HCT116 (cell line): ENCODE measurements around the gene MRPS17. TPM values are rescaled to one million over a fixed set of nuclear protein-coding genes. Genes with fewer than 3 reads are reported as not detected.

Experiments
- ATAC-seq: fragments of 200-7000 bp; cut with Tn5 transposase; 2 replicates; pipeline ENCODE4 v1.9.1; 2020; ENCODE audit warnings: mild to moderate bottlenecking, moderate library complexity
- BruUV-seq: library from RNA; stranded (reverse); fragments of 400-500 nt; replicated peaks from 2 replicates; lab custom pipeline; 2021; lab: Mats Ljungman, UMichigan
- CTCF ChIA-PET: fragments of 300-600 bp; sonication (Branson Sonifier 250); formaldehyde crosslinking; loops from one replicate; lab custom pipeline; 2021; ENCODE audit warnings: antibody characterized with exemption; lab: Charles Lee
- POLR2A ChIA-PET: fragments of 300-600, 350-600 bp; sonication (Branson Sonifier 250); formaldehyde crosslinking; loops from one replicate; lab custom pipeline; 2021; ENCODE audit warnings: antibody characterized with exemption; lab: Charles Lee
- RAD21 ChIA-PET, 2 experiments: fragments of 300-600 bp; sonication (Branson Sonifier 250); formaldehyde crosslinking; loops; one replicate each; lab custom pipeline; 2023; ENCODE audit warnings: low total read pairs in 2 of 2; ENCODE audit not compliant: uncharacterized antibody in 2 of 2, unreplicated experiment in 2 of 2, low non-redundant PET in 1 of 2; lab: Charles Lee
- DNase-seq: peaks from one replicate; pipeline ENCODE4 v3.0.0-alpha.2; 2010; ENCODE audit warnings: low read depth, low spot score
- H2AFZ ChIP-seq: fragments of 200-600 bp; shearing (Covaris generic), sonication (generic); 2 replicates; pipeline ENCODE4 v1.6.1; 2017; ENCODE audit warnings: low read depth, mixed run types, mixed read lengths, antibody characterized with exemption, low read length; ENCODE audit not compliant: poor library complexity, severe bottlenecking
- H3K27ac ChIP-seq: 2 replicates; pipeline ENCODE4 v1.5.1; 2012; ENCODE audit warnings: low read depth, low read length
- H3K27me3 ChIP-seq: fragments of 200-600 bp; sonication (generic); 2 replicates; pipeline ENCODE4 v1.6.1; 2016; ENCODE audit warnings: mixed run types, low read length, mixed read lengths; ENCODE audit not compliant: insufficient read depth
- H3K36me3 ChIP-seq, 2 experiments: fragments of 200-500 bp in 1 of 2; fragments of 200-600 bp in 1 of 2; sonication (Bioruptor generic) in 1 of 2; sonication (generic) in 1 of 2; 2 replicates each; pipeline versions ENCODE4 v1.5.1 to v1.6.1; 2014 to 2016; ENCODE audit warnings: low read length in 2 of 2, inconsistent platforms in 1 of 2, mixed read lengths in 1 of 2, mixed run types in 1 of 2; ENCODE audit not compliant: insufficient read depth in 2 of 2, control insufficient read depth in 1 of 2
- H3K4me1 ChIP-seq, 2 experiments: fragments of 200-600 bp in 1 of 2; sonication (generic) in 1 of 2; 2 replicates each; pipeline versions ENCODE4 v1.5.1 to v1.6.1; 2012 to 2017; ENCODE audit warnings: low read length in 2 of 2, inconsistent platforms in 1 of 2, mild to moderate bottlenecking in 1 of 2, mixed read lengths in 1 of 2, mixed run types in 1 of 2, moderate library complexity in 1 of 2; ENCODE audit not compliant: insufficient read depth in 2 of 2, control insufficient read depth in 1 of 2
- H3K4me2 ChIP-seq: fragments of 200-600 bp; sonication (generic); 2 replicates; pipeline ENCODE4 v1.6.1; 2017; ENCODE audit warnings: mixed run types, low read length, mixed read lengths
- H3K4me3 ChIP-seq, 2 experiments: fragments of 200-600 bp in 1 of 2; sonication (generic) in 1 of 2; replicated peaks in 1 of 2; 2 replicates each; pipeline ENCODE4 v1.5.1; 2011 to 2016; ENCODE audit warnings: low read length in 2 of 2, control low read depth in 1 of 2, low read depth in 1 of 2, mild to moderate bottlenecking in 1 of 2, mixed read lengths in 1 of 2, mixed run types in 1 of 2
- H3K79me2 ChIP-seq: fragments of 200-600 bp; sonication (generic); 2 replicates; pipeline ENCODE4 v1.6.1; 2017; ENCODE audit warnings: mild to moderate bottlenecking, mixed run types, low read length, moderate library complexity, mixed read lengths; ENCODE audit not compliant: insufficient read depth
- H3K9ac ChIP-seq: fragments of 200-600 bp; sonication (generic); 2 replicates; pipeline ENCODE4 v1.6.1; 2016; ENCODE audit warnings: low read length, mixed read lengths
- H3K9me2 ChIP-seq: fragments of 200-600 bp; sonication (generic), shearing (Covaris generic); 2 replicates; pipeline ENCODE4 v1.6.1; 2017; ENCODE audit warnings: mixed run types, mild to moderate bottlenecking, moderate library complexity; ENCODE audit not compliant: insufficient read depth
- H3K9me3 ChIP-seq, 2 experiments: fragments of 200-500 bp in 1 of 2; fragments of 200-600 bp in 1 of 2; sonication (Bioruptor generic) in 1 of 2; sonication (generic) in 1 of 2; 2 replicates each; pipeline ENCODE4 v1.6.1; 2014 to 2017; ENCODE audit warnings: low read length in 2 of 2, mixed read lengths in 2 of 2, inconsistent platforms in 1 of 2, low read depth in 1 of 2, mild to moderate bottlenecking in 1 of 2, mixed run types in 1 of 2, moderate library complexity in 1 of 2; ENCODE audit not compliant: control insufficient read depth in 1 of 2, insufficient read depth in 1 of 2
- H4K20me1 ChIP-seq: fragments of 200-600 bp; sonication (generic), shearing (Covaris generic); 2 replicates; pipeline ENCODE4 v1.6.1; 2017; ENCODE audit warnings: mixed run types, mild to moderate bottlenecking, moderate library complexity; ENCODE audit not compliant: insufficient read depth
- ELF1 ChIP-seq: IDR thresholded peaks from 2 replicates; pipeline ENCODE4 v1.6.1; 2012; ENCODE audit warnings: low read depth, borderline replicate concordance
- EZH2 ChIP-seq: fragments of 200-600 bp; sonication (generic); IDR thresholded peaks from 2 replicates; pipeline ENCODE4 v1.6.1; 2017; ENCODE audit warnings: antibody characterized with exemption, mixed run types
- EZH2phosphoT487 ChIP-seq: fragments of 200-600 bp; IDR thresholded peaks from 2 replicates; pipeline ENCODE4 v1.6.1; 2018; ENCODE audit warnings: antibody characterized with exemption, borderline replicate concordance
- FOSL1 ChIP-seq: IDR thresholded peaks from 2 replicates; pipeline ENCODE4 v1.6.1; 2012; ENCODE audit warnings: low read depth
- JUND ChIP-seq: IDR thresholded peaks from 2 replicates; pipeline ENCODE4 v1.6.1; 2012
- MAX ChIP-seq: IDR thresholded peaks from 2 replicates; pipeline ENCODE4 v1.6.1; 2012
- POLR2A ChIP-seq: IDR thresholded peaks from 2 replicates; pipeline ENCODE4 v1.7.0; 2011; ENCODE audit warnings: borderline replicate concordance; ENCODE audit not compliant: insufficient read depth, insufficient read length; ENCODE audit errors: extremely low read depth
- POLR2AphosphoS5 ChIP-seq: IDR thresholded peaks from 2 replicates; pipeline ENCODE4 v1.6.1; 2011; ENCODE audit warnings: mild to moderate bottlenecking, low read depth, low read length, moderate library complexity
- RAD21 ChIP-seq: IDR thresholded peaks from 2 replicates; pipeline ENCODE4 v1.6.1; 2012; ENCODE audit warnings: low read depth, mild to moderate bottlenecking
- REST ChIP-seq: IDR thresholded peaks from 2 replicates; pipeline ENCODE4 v1.6.1; 2012; ENCODE audit warnings: low read depth
- SIN3A ChIP-seq: IDR thresholded peaks from 2 replicates; pipeline ENCODE4 v1.6.1; 2012; ENCODE audit warnings: low read depth
- SP1 ChIP-seq: IDR thresholded peaks from 2 replicates; pipeline ENCODE4 v1.6.1; 2012; ENCODE audit warnings: low read depth
- SRF ChIP-seq: IDR thresholded peaks from 2 replicates; pipeline ENCODE4 v1.6.1; 2012; ENCODE audit warnings: low read depth
- TCF7L2 ChIP-seq: IDR thresholded peaks from 2 replicates; pipeline ENCODE4 v1.7.0; 2011; ENCODE audit warnings: borderline replicate concordance, inconsistent platforms; ENCODE audit not compliant: insufficient read depth, insufficient read length; ENCODE audit errors: extremely low read depth
- YY1 ChIP-seq: IDR thresholded peaks from 2 replicates; pipeline ENCODE4 v1.6.1; 2011; ENCODE audit warnings: low read length, low read depth, moderate library complexity, mild to moderate bottlenecking; ENCODE audit not compliant: insufficient replicate concordance; ENCODE audit errors: extremely low read depth
- ZNF274 ChIP-seq: fragments of 200-500 bp; sonication (Bioruptor generic); IDR thresholded peaks from 2 replicates; pipeline ENCODE4 v1.6.1; 2014; ENCODE audit warnings: mild to moderate bottlenecking, low read depth, low read length, inconsistent platforms
- intact Hi-C: fragments of 100-400 bp; cut with micrococcal nuclease; formaldehyde crosslinking; loops from 2 replicates; pipeline ENCODE4 v1.10.0; 2022
- total RNA-seq: library from RNA; stranded (reverse); gene quantifications from one replicate; pipeline ENCODE4 v1.2.1, GENCODE V29; 2021; ENCODE audit not compliant: unreplicated experiment
- TF ChIP-seq, protein P1 (sequence below): IDR thresholded peaks from 2 replicates; pipeline ENCODE4 v1.6.1; 2011; ENCODE audit warnings: mild to moderate bottlenecking, low read length, moderate library complexity; ENCODE audit not compliant: insufficient replicate concordance; ENCODE audit errors: extremely low read depth
- TF ChIP-seq, protein P2 (sequence below): IDR thresholded peaks from 2 replicates; pipeline ENCODE4 v1.6.1; 2012

The MRPS17 gene
- total RNA-seq, 1 experiment from 2014 or later, result 27.5 TPM

DNA sequence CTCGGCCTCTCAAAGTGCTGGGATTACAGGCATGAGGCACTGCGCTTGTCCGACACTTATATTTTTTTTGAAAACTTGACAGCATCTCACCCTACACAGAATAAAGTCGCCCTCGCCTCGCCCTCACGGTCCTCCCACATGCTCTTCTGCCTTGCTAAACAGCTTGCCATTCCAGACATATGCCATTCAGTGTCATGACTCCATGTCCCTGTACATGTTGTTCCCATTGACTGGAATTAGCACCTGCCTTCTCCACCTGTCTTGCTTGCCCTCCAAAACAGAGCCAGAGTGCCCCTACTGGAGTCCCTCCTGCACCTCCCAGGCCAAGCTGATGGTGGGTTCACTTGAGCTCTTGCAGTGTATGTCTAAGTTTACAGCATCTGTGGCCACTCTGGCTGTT is 18.9 kb downstream of the MRPS17 start:
- ChIA-PET RAD21 (no interaction called here), CTCF (no interaction called here), POLR2A (no interaction called here)
- Histone ChIP-seq H3K9me3 (no peaks in the 10 kb centered on the region), H2AFZ (no peak overlapping the region), H3K4me3 (no peak overlapping the region), H3K27ac (no peak overlapping the region), H3K9me2 (no peaks in the 10 kb centered on the region), H4K20me1 (no peaks in the 10 kb centered on the region), H3K4me1 (peaks cover 0 to 6% of the 10 kb centered on the region in 2 experiments; a peak in 2 of 4 replicates), H3K9ac (no peak overlapping the region), H3K79me2 (peaks cover 72% of the 10 kb centered on the region), H3K4me2 (no peak overlapping the region), H3K27me3 (no peaks in the 10 kb centered on the region), H3K36me3 (no peaks in the 10 kb centered on the region)
- no TSS peak for BruUV-seq
- DNase-seq, result no peak
- no peak for ATAC-seq
- intact Hi-C loops, result no loop called here
- TF ChIP-seq EZH2 (no peak), SP1 (no peak), EZH2phosphoT487 (no peak), POLR2A (no peak), REST (no peak), ELF1 (no peak), ZNF274 (no peak), TCF7L2 (no peak), SIN3A (no peak), RAD21 (no peak), SRF (no peak), POLR2AphosphoS5 (no peak), YY1 (no peak), MAX (no peak), JUND (no peak), FOSL1 (no peak)
- TF ChIP-seq, protein P1, sequence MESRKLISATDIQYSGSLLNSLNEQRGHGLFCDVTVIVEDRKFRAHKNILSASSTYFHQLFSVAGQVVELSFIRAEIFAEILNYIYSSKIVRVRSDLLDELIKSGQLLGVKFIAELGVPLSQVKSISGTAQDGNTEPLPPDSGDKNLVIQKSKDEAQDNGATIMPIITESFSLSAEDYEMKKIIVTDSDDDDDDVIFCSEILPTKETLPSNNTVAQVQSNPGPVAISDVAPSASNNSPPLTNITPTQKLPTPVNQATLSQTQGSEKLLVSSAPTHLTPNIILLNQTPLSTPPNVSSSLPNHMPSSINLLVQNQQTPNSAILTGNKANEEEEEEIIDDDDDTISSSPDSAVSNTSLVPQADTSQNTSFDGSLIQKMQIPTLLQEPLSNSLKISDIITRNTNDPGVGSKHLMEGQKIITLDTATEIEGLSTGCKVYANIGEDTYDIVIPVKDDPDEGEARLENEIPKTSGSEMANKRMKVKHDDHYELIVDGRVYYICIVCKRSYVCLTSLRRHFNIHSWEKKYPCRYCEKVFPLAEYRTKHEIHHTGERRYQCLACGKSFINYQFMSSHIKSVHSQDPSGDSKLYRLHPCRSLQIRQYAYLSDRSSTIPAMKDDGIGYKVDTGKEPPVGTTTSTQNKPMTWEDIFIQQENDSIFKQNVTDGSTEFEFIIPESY, result no peak
- TF ChIP-seq, protein P2, sequence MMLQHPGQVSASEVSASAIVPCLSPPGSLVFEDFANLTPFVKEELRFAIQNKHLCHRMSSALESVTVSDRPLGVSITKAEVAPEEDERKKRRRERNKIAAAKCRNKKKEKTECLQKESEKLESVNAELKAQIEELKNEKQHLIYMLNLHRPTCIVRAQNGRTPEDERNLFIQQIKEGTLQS, result no peak
